Fibroblast of skin of right quadriceps (primary cell): Measurements from ENCODE around the gene LBX1.
"Not testable (repeated sequence)": the region's sequence is repeated elsewhere in the genome, so short reads cannot be mapped to it uniquely, and the experiment has no call there.

Source experiments
- DNase-seq: peaks from one replicate; pipeline ENCODE4 v3.0.0-alpha.2; 2013

LBX1 gene

DNA sequence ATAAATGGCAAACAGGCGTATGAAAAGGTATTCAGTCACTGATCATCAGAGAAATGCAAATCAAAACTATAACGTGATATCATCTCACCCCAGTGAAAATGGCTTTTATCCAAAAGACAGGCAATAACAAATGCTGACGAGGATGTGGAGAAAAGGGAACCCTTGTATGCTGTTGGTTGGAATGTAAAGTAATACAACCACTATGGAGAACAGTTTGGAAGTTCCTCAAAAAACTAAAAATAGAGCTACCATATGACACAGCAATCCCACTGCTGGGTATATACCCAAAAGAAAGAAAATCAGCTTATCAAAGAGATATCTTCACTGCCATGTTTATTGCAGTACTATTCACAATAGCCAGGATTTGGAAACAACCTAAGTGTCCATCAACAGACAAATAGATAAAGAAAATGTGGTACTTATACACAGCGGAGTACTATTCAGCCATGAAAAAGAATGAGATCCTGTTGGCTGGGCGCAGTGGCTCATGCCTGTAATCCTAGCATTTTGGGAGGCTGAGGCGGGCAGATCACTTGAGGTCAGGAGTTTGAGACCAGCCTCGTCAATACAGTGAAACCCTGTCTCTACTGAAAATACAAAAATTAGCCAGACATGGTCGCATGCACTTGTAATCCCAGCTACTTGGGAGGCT, 30.8 kb downstream of the LBX1 start:
- not testable (repeated sequence) for DNase-seq

DNA sequence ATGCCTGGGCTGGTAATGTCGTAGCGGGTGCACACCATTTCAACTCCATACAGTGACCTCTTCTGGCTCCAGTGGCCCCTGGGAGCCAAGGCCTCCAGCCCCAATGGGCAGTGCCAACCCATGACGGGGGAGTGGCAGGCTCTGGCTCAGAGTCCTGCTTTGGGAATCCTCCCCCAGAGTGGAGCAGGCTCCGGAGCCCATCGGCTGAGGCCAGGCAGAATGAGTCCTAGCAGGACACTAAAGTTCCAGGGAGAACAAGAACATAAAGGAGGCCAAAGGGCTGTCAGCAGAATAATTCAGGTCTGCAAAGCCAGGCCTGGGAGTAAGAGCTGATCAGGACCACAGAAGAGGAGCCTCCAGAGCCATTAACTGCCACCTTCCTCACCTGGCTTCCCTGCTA, 33.3 kb downstream of the LBX1 start:
- DNase-seq: no peak

GRCh38 chr10:101189461-101190401, 39.5 kb downstream of the LBX1 start:
- DNase-seq: no peak

DNA sequence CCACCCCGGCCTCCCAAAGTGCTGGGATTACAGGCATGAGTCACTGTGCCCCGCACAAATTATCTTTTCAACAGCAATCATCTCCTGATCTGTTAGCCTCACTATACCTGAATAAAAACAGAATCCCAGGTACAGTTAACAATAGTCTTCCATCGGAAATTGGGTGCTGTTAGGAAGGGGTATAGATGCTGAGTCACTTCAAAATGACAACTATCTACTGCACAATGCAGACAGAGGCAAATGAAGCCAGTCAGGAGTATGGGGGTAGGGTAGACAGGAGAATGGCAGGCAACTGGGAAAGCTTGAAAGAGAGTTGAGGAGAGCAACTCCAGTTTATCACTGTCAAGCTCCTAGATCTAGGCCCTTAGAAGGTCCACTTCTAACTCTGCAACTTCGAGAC, 40.3 kb downstream of the LBX1 start:
- no peak for DNase-seq

GRCh38 chr10:101183458-101184183, 45.6 kb downstream of the LBX1 start:
- no peak for DNase-seq

GRCh38 chr10:101182936-101183335, 46.3 kb downstream of the LBX1 start:
- DNase-seq: no peak
